Measurements from ENCODE around the gene IFITM2.

IFITM2 gene

DNA sequence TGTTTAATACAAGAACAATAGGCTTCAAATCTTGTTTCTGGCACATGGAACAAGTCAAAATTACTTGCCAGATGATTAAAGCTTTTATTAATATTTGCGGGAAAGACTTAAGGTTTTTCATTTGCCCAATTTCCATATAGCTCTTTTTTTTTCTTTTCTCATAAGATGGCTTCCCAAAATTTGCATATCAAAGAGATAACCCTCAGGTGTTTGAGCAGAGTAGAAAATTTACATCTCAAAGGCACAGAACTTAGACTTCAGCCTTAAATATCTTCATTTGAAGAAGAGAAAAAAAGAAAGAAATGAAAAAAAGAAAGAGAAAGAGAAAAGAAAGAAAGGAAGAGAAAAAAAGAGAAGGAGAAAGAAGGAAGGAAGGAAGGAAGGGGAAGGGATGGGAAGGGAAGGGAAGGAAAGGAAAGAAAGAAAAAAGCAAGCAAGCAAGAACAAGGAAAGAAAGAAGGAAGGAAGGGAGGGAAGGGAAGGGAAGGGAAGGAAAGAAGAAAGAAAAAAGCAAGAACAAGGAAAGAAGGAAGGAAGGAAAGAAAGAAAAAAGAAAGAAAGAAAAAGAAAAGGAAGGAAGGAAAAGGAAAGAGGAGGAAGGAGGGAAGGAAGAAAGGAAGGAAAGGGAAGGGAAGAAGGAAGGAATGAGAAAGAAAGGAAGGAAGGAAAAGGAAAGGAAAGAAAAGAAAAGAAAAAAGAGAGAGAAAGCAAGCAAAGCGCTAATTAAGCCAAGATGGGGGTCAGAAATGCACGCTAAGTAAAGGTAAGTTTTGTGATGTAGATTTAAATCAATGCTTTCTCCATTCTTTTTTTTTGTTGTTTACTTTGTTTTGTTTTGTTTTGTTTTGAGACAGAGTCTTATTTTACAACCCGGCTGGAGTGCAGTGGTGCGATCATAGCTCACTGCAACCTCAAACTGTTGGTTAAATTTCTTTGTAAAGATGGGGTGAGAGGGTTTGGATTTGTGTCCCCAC lies 33.2 kb downstream of the IFITM2 start:
- no peak overlapping the region for H3K18ac ChIP-seq (ENCODE audit: low read depth in 1 of 2, low read length in 2 of 2)
- no peak overlapping the region for H2AFZ ChIP-seq (ENCODE audit: low read depth, low read length)
- no peak overlapping the region for H3K4me3 ChIP-seq (ENCODE audit: insufficient read depth in 1 of 2, low read depth in 1 of 2, low read length in 2 of 2)
- no peaks in the 10 kb centered on the region for H3K27me3 ChIP-seq (ENCODE audit: control insufficient read depth in 1 of 2, insufficient read depth in 1 of 2, low read length in 2 of 2)
- no peaks in the 10 kb centered on the region for H3K9me3 ChIP-seq (ENCODE audit: control insufficient read depth, low read length)
- no peaks in the 10 kb centered on the region for H3K79me1 ChIP-seq (replicated peaks; ENCODE audit: low read length, poor library complexity, severe bottlenecking)
- H3K36me3 ChIP-seq (ENCODE audit: control insufficient read depth in 1 of 2, insufficient read depth in 2 of 2, low read depth in 1 of 2, low read length in 2 of 2): no peaks in the 10 kb centered on the region
- no peak overlapping the region for H3K14ac ChIP-seq (ENCODE audit: low read length in 2 of 2)
- H3K4ac ChIP-seq (ENCODE audit: low read depth in 1 of 2, low read length in 2 of 2): no peak overlapping the region
- H3K9ac ChIP-seq (ENCODE audit: low read length): no peak overlapping the region
- H3K27ac ChIP-seq (ENCODE audit: low read length, poor library complexity, severe bottlenecking): no peak overlapping the region
- no peak overlapping the region for H2BK15ac ChIP-seq (ENCODE audit: low read depth, poor library complexity, severe bottlenecking)
- H2BK120ac ChIP-seq (ENCODE audit: low read depth, low read length): no peak overlapping the region
- no peak for DNase-seq
- peaks cover 5% of the 10 kb centered on the region for H3K4me1 ChIP-seq (ENCODE audit: control insufficient read depth, insufficient read depth, low read depth, low read length)
- no peak overlapping the region for H4K8ac ChIP-seq (ENCODE audit: low read length)
- WGBS: 72% methylated on average over 3 of the region's 5 CpGs
- no peak overlapping the region for H2BK12ac ChIP-seq (ENCODE audit: low read length in 2 of 2)
- no peak overlapping the region for H4K91ac ChIP-seq (ENCODE audit: low read length)
- H2AK5ac ChIP-seq (ENCODE audit: low read length, severe bottlenecking): no peak overlapping the region
- no peak overlapping the region for H3K23ac ChIP-seq (ENCODE audit: low read length in 2 of 2)
- H2BK5ac ChIP-seq (ENCODE audit: low read depth, low read length, poor library complexity, severe bottlenecking): no peak overlapping the region
- no peak overlapping the region for H3K4me2 ChIP-seq (ENCODE audit: low read length, poor library complexity, severe bottlenecking)

DNA sequence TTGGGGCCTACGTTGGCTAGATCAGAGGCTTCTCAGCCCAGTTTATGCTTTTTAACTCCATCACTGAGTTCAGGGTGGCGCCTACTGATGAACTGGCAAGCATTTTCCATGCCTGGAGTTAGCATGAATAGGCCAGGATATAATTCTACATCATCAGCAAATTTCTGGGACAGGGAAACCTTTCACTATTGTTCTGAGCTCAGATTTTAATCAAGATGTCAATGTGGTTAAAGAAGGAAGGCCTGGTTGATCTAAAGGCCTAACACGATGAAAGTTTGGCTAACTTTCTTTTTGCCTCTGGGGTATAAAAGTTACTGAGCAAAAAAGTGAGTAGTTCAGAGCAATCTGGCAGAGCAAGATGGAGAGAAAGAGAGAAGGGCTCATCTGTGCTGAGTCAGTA lies 34.7 kb downstream of the IFITM2 start:
- Histone ChIP-seq H3K27ac (ENCODE audit: low read length, poor library complexity, severe bottlenecking) (no peak overlapping the region), H3K18ac (ENCODE audit: low read depth in 1 of 2, low read length in 2 of 2) (no peak overlapping the region), H2BK15ac (ENCODE audit: low read depth, poor library complexity, severe bottlenecking) (no peak overlapping the region), H3K36me3 (ENCODE audit: control insufficient read depth in 1 of 2, insufficient read depth in 2 of 2, low read depth in 1 of 2, low read length in 2 of 2) (no peaks in the 10 kb centered on the region), H3K4ac (ENCODE audit: low read depth in 1 of 2, low read length in 2 of 2) (no peak overlapping the region), H4K91ac (ENCODE audit: low read length) (no peak overlapping the region), H2AK5ac (ENCODE audit: low read length, severe bottlenecking) (no peak overlapping the region), H3K9ac (ENCODE audit: low read length) (peak overlapping the region; percentile 55), H2AFZ (ENCODE audit: low read depth, low read length) (no peak overlapping the region), H2BK12ac (ENCODE audit: low read length in 2 of 2) (no peak overlapping the region), H3K9me3 (ENCODE audit: control insufficient read depth, low read length) (no peaks in the 10 kb centered on the region), H3K23ac (ENCODE audit: low read length in 2 of 2) (no peak overlapping the region), H3K4me2 (ENCODE audit: low read length, poor library complexity, severe bottlenecking) (no peak overlapping the region), H3K79me1 (replicated peaks; ENCODE audit: low read length, poor library complexity, severe bottlenecking) (no peaks in the 10 kb centered on the region), H4K8ac (ENCODE audit: low read length) (no peak overlapping the region), H3K14ac (ENCODE audit: low read length in 2 of 2) (no peak overlapping the region), H2BK120ac (ENCODE audit: low read depth, low read length) (no peak overlapping the region), H3K27me3 (ENCODE audit: control insufficient read depth in 1 of 2, insufficient read depth in 1 of 2, low read length in 2 of 2) (no peaks in the 10 kb centered on the region), H3K4me1 (ENCODE audit: control insufficient read depth, insufficient read depth, low read depth, low read length) (no peaks in the 10 kb centered on the region), H2BK5ac (ENCODE audit: low read depth, low read length, poor library complexity, severe bottlenecking) (no peak overlapping the region), H3K4me3 (ENCODE audit: insufficient read depth in 1 of 2, low read depth in 1 of 2, low read length in 2 of 2) (no peak overlapping the region)
- DNase-seq: no peak
- 90% methylated on average over 3 of the region's 3 CpGs for WGBS

GRCh38 chr11:344836-345578 lies 37.4 kb downstream of the IFITM2 start:
- H2BK120ac ChIP-seq (ENCODE audit: low read depth, low read length): no peak overlapping the region
- no peak for DNase-seq

DNA sequence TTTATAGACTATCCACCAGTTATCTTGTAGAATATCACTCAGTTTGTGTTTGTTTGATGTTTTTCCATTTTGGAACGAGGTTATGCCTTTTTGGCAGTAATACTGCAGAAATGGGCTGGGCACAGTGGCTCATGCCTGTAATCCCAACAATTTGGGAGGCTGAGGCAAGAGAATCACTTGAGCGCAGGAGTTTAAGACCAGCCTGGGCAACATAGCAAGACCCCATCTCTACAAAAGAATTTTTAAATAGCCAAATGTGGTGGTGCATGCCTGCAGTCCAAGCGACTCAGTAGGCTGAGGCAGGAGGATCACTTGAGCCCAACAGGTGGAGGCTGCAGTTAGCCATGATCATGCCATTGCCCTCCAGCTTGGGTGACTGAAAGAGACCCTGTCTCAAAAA lies 38.9 kb downstream of the IFITM2 start:
- no peak overlapping the region for H2BK5ac ChIP-seq (ENCODE audit: low read depth, low read length, poor library complexity, severe bottlenecking)
- WGBS: 93% methylated on average over 3 of the region's 3 CpGs
- H2AFZ ChIP-seq (ENCODE audit: low read depth, low read length): no peak overlapping the region
- no peak overlapping the region for H2BK120ac ChIP-seq (ENCODE audit: low read depth, low read length)
- H2BK15ac ChIP-seq (ENCODE audit: low read depth, poor library complexity, severe bottlenecking): no peak overlapping the region
- H3K9me3 ChIP-seq (ENCODE audit: control insufficient read depth, low read length): no peaks in the 10 kb centered on the region
- H3K18ac ChIP-seq (ENCODE audit: low read depth in 1 of 2, low read length in 2 of 2): no peak overlapping the region
- no peak overlapping the region for H2BK12ac ChIP-seq (ENCODE audit: low read length in 2 of 2)
- H3K4ac ChIP-seq (ENCODE audit: low read depth in 1 of 2, low read length in 2 of 2): no peak overlapping the region
- H3K79me1 ChIP-seq (replicated peaks; ENCODE audit: low read length, poor library complexity, severe bottlenecking): no peaks in the 10 kb centered on the region
- no peak overlapping the region for H4K91ac ChIP-seq (ENCODE audit: low read length)
- no peak for DNase-seq
- H2AK5ac ChIP-seq (ENCODE audit: low read length, severe bottlenecking): no peak overlapping the region
- no peak overlapping the region for H3K4me2 ChIP-seq (ENCODE audit: low read length, poor library complexity, severe bottlenecking)
- no peak overlapping the region for H4K8ac ChIP-seq (ENCODE audit: low read length)
- H3K27me3 ChIP-seq (ENCODE audit: control insufficient read depth in 1 of 2, insufficient read depth in 1 of 2, low read length in 2 of 2): peaks cover 0 to 2% of the 10 kb centered on the region in 2 experiments
- H3K36me3 ChIP-seq (ENCODE audit: control insufficient read depth in 1 of 2, insufficient read depth in 2 of 2, low read depth in 1 of 2, low read length in 2 of 2): no peaks in the 10 kb centered on the region
- H3K27ac ChIP-seq (ENCODE audit: low read length, poor library complexity, severe bottlenecking): no peak overlapping the region
- no peak overlapping the region for H3K14ac ChIP-seq (ENCODE audit: low read length in 2 of 2)
- H3K9ac ChIP-seq (ENCODE audit: low read length): no peak overlapping the region
- peaks cover 2% of the 10 kb centered on the region for H3K4me1 ChIP-seq (ENCODE audit: control insufficient read depth, insufficient read depth, low read depth, low read length)
- no peak overlapping the region for H3K23ac ChIP-seq (ENCODE audit: low read length in 2 of 2)
- H3K4me3 ChIP-seq (ENCODE audit: insufficient read depth in 1 of 2, low read depth in 1 of 2, low read length in 2 of 2): no peak overlapping the region

More at GRCh38 chr11:344836-345578, 37.4 kb downstream of the IFITM2 start:
- Histone ChIP-seq H3K36me3 (ENCODE audit: control insufficient read depth in 1 of 2, insufficient read depth in 2 of 2, low read depth in 1 of 2, low read length in 2 of 2) (no peaks in the 10 kb centered on the region), H2BK15ac (ENCODE audit: low read depth, poor library complexity, severe bottlenecking) (no peak overlapping the region), H3K18ac (ENCODE audit: low read depth in 1 of 2, low read length in 2 of 2) (no peak overlapping the region), H2BK12ac (ENCODE audit: low read length in 2 of 2) (no peak overlapping the region), H3K79me1 (replicated peaks; ENCODE audit: low read length, poor library complexity, severe bottlenecking) (no peaks in the 10 kb centered on the region), H2AFZ (ENCODE audit: low read depth, low read length) (no peak overlapping the region), H3K4me3 (ENCODE audit: insufficient read depth in 1 of 2, low read depth in 1 of 2, low read length in 2 of 2) (no peak overlapping the region), H3K27ac (ENCODE audit: low read length, poor library complexity, severe bottlenecking) (no peak overlapping the region), H3K9me3 (ENCODE audit: control insufficient read depth, low read length) (no peaks in the 10 kb centered on the region), H3K4ac (ENCODE audit: low read depth in 1 of 2, low read length in 2 of 2) (no peak overlapping the region), H3K9ac (ENCODE audit: low read length) (no peak overlapping the region), H3K4me2 (ENCODE audit: low read length, poor library complexity, severe bottlenecking) (no peak overlapping the region), H2AK5ac (ENCODE audit: low read length, severe bottlenecking) (no peak overlapping the region), H3K4me1 (ENCODE audit: control insufficient read depth, insufficient read depth, low read depth, low read length) (peaks cover 2% of the 10 kb centered on the region), H3K27me3 (ENCODE audit: control insufficient read depth in 1 of 2, insufficient read depth in 1 of 2, low read length in 2 of 2) (no peaks in the 10 kb centered on the region), H2BK5ac (ENCODE audit: low read depth, low read length, poor library complexity, severe bottlenecking) (no peak overlapping the region), H3K14ac (ENCODE audit: low read length in 2 of 2) (no peak overlapping the region), H3K23ac (ENCODE audit: low read length in 2 of 2) (no peak overlapping the region), H4K91ac (ENCODE audit: low read length) (no peak overlapping the region), H4K8ac (ENCODE audit: low read length) (no peak overlapping the region)
- 92% methylated on average over 10 of the region's 11 CpGs for WGBS
